Measurements from ENCODE around the gene ARHGAP42.

ARHGAP42 gene

DNA sequence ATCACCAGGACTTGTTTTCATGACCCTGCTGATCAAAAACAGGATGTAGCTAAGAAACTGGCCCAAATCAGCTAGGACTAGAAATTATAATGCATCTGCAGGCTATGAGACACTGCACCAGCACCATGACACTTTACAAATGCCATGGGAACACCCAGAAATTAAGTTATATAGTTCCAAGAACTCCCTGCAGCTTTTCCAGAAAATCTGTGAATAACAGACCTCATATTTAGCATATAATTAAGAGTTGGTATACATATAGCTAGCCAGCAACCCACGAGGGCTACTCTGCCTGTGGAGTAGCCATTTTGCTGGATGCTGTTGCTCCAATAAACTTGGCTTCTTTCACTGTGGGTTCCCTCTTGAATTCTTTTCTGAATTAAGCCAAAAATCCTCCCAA is 341.6 kb downstream of the ARHGAP42 start (continued):
- no peak for TF ChIP-seq RARB (CRISPR knock-in tag; IDR thresholded peaks at IDR 0.05)
- TF ChIP-seq ESRRG (CRISPR knock-in tag; IDR thresholded peaks at IDR 0.05) = no peak
- no peak for TF ChIP-seq ZFP3 (CRISPR knock-in tag; IDR thresholded peaks at IDR 0.05)

DNA sequence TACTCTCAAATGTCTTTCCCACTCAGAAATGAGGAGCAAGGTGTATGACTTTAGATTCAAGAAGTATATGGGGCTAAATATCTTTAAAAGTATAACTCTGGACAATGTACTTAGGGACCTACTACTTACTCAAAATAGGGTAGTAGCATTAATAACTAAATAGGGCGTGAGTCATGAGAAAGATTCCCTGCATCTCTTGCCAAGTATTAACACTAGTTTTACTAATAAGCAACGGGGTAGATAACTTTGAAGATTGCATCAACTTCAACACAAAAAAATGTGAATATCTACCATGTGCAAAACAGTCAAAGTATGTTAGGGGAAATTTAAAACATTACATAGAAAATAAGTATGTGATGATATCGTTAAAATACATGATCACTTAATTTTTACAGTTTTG is 342.9 kb downstream of the ARHGAP42 start:
- no peak for ATAC-seq
- no peak for TF ChIP-seq ZFP3 (CRISPR knock-in tag; IDR thresholded peaks at IDR 0.05)
- TF ChIP-seq, protein P1, sequence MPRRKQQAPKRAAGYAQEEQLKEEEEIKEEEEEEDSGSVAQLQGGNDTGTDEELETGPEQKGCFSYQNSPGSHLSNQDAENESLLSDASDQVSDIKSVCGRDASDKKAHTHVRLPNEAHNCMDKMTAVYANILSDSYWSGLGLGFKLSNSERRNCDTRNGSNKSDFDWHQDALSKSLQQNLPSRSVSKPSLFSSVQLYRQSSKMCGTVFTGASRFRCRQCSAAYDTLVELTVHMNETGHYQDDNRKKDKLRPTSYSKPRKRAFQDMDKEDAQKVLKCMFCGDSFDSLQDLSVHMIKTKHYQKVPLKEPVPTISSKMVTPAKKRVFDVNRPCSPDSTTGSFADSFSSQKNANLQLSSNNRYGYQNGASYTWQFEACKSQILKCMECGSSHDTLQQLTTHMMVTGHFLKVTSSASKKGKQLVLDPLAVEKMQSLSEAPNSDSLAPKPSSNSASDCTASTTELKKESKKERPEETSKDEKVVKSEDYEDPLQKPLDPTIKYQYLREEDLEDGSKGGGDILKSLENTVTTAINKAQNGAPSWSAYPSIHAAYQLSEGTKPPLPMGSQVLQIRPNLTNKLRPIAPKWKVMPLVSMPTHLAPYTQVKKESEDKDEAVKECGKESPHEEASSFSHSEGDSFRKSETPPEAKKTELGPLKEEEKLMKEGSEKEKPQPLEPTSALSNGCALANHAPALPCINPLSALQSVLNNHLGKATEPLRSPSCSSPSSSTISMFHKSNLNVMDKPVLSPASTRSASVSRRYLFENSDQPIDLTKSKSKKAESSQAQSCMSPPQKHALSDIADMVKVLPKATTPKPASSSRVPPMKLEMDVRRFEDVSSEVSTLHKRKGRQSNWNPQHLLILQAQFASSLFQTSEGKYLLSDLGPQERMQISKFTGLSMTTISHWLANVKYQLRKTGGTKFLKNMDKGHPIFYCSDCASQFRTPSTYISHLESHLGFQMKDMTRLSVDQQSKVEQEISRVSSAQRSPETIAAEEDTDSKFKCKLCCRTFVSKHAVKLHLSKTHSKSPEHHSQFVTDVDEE (CRISPR knock-in tag; IDR thresholded peaks at IDR 0.05) = no peak
- TF ChIP-seq, protein P2, sequence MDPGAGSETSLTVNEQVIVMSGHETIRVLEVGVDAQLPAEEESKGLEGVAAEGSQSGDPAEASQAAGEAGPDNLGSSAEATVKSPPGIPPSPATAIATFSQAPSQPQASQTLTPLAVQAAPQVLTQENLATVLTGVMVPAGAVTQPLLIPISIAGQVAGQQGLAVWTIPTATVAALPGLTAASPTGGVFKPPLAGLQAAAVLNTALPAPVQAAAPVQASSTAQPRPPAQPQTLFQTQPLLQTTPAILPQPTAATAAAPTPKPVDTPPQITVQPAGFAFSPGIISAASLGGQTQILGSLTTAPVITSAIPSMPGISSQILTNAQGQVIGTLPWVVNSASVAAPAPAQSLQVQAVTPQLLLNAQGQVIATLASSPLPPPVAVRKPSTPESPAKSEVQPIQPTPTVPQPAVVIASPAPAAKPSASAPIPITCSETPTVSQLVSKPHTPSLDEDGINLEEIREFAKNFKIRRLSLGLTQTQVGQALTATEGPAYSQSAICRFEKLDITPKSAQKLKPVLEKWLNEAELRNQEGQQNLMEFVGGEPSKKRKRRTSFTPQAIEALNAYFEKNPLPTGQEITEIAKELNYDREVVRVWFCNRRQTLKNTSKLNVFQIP (CRISPR knock-in tag; IDR thresholded peaks at IDR 0.05; ENCODE audit: borderline replicate concordance, low read depth) = no peak

DNA sequence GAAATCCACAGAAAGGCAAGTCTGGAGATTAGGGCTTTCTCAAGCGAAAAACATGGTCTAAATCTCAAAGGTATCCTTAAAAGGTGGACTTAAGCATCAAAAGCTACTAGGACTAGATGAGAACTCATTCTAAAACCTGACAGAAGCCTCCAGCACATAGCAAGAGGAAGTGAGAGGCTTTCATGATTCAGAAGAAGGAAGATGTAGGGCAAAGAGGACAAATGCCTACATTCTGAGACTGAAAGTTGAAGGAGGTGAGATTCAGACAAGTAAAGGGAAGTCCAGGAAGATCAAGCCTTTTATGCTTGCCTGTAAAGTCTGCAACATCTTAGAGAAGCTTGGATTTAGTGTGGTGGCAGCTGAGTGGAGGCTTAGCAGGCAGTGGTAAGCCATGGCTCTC is 343.6 kb downstream of the ARHGAP42 start:
- ATAC-seq = no peak
- TF ChIP-seq ZC3H10 (CRISPR knock-in tag; IDR thresholded peaks at IDR 0.05) (no peak), ZNF70 (CRISPR knock-in tag; IDR thresholded peaks at IDR 0.05) (no peak), CSDC2 (CRISPR knock-in tag; IDR thresholded peaks at IDR 0.05) (no peak), ESRRG (CRISPR knock-in tag; IDR thresholded peaks at IDR 0.05) (no peak), PPARA (CRISPR knock-in tag; IDR thresholded peaks at IDR 0.05; ENCODE audit: borderline replicate concordance) (no peak), RARB (CRISPR knock-in tag; IDR thresholded peaks at IDR 0.05) (no peak)

DNA sequence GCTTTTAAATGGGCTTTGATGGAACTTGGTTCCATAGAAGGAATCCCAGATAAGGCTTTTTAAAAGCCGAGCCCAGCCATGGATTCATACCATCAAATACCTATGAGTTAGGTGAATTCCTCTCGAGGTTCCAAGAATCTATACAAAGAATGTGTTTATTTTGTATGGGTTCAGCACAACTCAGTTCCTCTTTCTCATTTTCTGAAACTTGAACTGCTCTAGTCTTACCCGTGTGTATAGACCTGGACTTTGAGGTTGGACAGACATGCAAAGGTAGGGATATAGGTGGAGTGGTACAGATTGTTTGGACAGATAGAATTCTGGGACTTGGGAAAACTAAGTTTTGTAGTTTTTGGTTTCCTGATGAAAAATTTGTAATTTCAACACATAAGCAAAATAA is 344.6 kb downstream of the ARHGAP42 start:
- TF ChIP-seq RARB (CRISPR knock-in tag; IDR thresholded peaks at IDR 0.05) = no peak
- TF ChIP-seq, protein P3, sequence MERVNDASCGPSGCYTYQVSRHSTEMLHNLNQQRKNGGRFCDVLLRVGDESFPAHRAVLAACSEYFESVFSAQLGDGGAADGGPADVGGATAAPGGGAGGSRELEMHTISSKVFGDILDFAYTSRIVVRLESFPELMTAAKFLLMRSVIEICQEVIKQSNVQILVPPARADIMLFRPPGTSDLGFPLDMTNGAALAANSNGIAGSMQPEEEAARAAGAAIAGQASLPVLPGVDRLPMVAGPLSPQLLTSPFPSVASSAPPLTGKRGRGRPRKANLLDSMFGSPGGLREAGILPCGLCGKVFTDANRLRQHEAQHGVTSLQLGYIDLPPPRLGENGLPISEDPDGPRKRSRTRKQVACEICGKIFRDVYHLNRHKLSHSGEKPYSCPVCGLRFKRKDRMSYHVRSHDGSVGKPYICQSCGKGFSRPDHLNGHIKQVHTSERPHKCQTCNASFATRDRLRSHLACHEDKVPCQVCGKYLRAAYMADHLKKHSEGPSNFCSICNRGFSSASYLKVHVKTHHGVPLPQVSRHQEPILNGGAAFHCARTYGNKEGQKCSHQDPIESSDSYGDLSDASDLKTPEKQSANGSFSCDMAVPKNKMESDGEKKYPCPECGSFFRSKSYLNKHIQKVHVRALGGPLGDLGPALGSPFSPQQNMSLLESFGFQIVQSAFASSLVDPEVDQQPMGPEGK (CRISPR knock-in tag; IDR thresholded peaks at IDR 0.05; ENCODE audit: borderline replicate concordance) = no peak
- no peak for TF ChIP-seq ZC3H10 (CRISPR knock-in tag; IDR thresholded peaks at IDR 0.05)
- no peak for TF ChIP-seq CSDC2 (CRISPR knock-in tag; IDR thresholded peaks at IDR 0.05)
- no peak for TF ChIP-seq PPARA (CRISPR knock-in tag; IDR thresholded peaks at IDR 0.05; ENCODE audit: borderline replicate concordance)
- TF ChIP-seq ESRRG (CRISPR knock-in tag; IDR thresholded peaks at IDR 0.05) = no peak
- no peak for TF ChIP-seq GLIS3 (CRISPR knock-in tag; IDR thresholded peaks at IDR 0.05)
- TF ChIP-seq, protein P1 (CRISPR knock-in tag; IDR thresholded peaks at IDR 0.05) = no peak
- no peak for TF ChIP-seq BACH2 (CRISPR knock-in tag; IDR thresholded peaks at IDR 0.05; ENCODE audit: borderline replicate concordance)
- no peak for TF ChIP-seq SNAI2 (CRISPR knock-in tag; IDR thresholded peaks at IDR 0.05)
- no peak for TF ChIP-seq ARNTL (CRISPR knock-in tag; IDR thresholded peaks at IDR 0.05; ENCODE audit: borderline replicate concordance, low read depth)
- TF ChIP-seq TOX (CRISPR knock-in tag; IDR thresholded peaks at IDR 0.05; ENCODE audit: borderline replicate concordance) = no peak
- TF ChIP-seq, protein P4, sequence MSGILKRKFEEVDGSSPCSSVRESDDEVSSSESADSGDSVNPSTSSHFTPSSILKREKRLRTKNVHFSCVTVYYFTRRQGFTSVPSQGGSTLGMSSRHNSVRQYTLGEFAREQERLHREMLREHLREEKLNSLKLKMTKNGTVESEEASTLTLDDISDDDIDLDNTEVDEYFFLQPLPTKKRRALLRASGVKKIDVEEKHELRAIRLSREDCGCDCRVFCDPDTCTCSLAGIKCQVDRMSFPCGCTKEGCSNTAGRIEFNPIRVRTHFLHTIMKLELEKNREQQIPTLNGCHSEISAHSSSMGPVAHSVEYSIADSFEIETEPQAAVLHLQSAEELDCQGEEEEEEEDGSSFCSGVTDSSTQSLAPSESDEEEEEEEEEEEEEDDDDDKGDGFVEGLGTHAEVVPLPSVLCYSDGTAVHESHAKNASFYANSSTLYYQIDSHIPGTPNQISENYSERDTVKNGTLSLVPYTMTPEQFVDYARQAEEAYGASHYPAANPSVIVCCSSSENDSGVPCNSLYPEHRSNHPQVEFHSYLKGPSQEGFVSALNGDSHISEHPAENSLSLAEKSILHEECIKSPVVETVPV (CRISPR knock-in tag; IDR thresholded peaks at IDR 0.05) = no peak
- TF ChIP-seq ZNF70 (CRISPR knock-in tag; IDR thresholded peaks at IDR 0.05) = no peak
- TF ChIP-seq ISL1 (CRISPR knock-in tag; IDR thresholded peaks at IDR 0.05) = no peak
- TF ChIP-seq TCF4 (CRISPR knock-in tag; IDR thresholded peaks at IDR 0.05; ENCODE audit: borderline replicate concordance) = no peak
- TF ChIP-seq, protein P5, sequence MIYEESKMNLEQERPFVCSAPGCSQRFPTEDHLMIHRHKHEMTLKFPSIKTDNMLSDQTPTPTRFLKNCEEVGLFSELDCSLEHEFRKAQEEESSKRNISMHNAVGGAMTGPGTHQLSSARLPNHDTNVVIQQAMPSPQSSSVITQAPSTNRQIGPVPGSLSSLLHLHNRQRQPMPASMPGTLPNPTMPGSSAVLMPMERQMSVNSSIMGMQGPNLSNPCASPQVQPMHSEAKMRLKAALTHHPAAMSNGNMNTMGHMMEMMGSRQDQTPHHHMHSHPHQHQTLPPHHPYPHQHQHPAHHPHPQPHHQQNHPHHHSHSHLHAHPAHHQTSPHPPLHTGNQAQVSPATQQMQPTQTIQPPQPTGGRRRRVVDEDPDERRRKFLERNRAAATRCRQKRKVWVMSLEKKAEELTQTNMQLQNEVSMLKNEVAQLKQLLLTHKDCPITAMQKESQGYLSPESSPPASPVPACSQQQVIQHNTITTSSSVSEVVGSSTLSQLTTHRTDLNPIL (CRISPR knock-in tag; IDR thresholded peaks at IDR 0.05; ENCODE audit: low read depth) = no peak
- no peak for ATAC-seq
